Measurements from ENCODE around the gene ENDOV. TPM values are rescaled to one million over a fixed set of nuclear protein-coding genes. Genes with fewer than 3 reads are reported as not detected.

Gene ENDOV
- total RNA-seq, 1 experiment from 2014 or later: 33.2 TPM

GRCh38 chr17:80473701-80474100 lies 58.7 kb downstream of the ENDOV start:
- no TSS peak for BruUV-seq (replicated peaks)
- TF ChIP-seq, protein P1, sequence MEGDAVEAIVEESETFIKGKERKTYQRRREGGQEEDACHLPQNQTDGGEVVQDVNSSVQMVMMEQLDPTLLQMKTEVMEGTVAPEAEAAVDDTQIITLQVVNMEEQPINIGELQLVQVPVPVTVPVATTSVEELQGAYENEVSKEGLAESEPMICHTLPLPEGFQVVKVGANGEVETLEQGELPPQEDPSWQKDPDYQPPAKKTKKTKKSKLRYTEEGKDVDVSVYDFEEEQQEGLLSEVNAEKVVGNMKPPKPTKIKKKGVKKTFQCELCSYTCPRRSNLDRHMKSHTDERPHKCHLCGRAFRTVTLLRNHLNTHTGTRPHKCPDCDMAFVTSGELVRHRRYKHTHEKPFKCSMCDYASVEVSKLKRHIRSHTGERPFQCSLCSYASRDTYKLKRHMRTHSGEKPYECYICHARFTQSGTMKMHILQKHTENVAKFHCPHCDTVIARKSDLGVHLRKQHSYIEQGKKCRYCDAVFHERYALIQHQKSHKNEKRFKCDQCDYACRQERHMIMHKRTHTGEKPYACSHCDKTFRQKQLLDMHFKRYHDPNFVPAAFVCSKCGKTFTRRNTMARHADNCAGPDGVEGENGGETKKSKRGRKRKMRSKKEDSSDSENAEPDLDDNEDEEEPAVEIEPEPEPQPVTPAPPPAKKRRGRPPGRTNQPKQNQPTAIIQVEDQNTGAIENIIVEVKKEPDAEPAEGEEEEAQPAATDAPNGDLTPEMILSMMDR (IDR thresholded peaks at IDR 0.05; ENCODE audit: unreplicated experiment): no peak
- peaks cover 9% of the 10 kb centered on the region for H3K4me1 Mint-ChIP-seq (ENCODE audit: low read depth, unreplicated experiment)
- CTCF ChIA-PET: interaction anchor here (0.6 kb wide), 1 partner anchor 101 kb away, joined by 6 read pairs; no protein-coding TSS in a partner anchor
- intact Hi-C loops (cut with micrococcal nuclease; ENCODE audit: unreplicated experiment): no loop called here
- no peaks in the 10 kb centered on the region for H3K9me3 Mint-ChIP-seq (ENCODE audit: low read depth, unreplicated experiment)
- H3K27me3 Mint-ChIP-seq (ENCODE audit: unreplicated experiment): peaks cover 74% of the 10 kb centered on the region
- no peak for DNase-seq
- peaks cover 6% of the 10 kb centered on the region for H3K36me3 Mint-ChIP-seq (ENCODE audit: insufficient read depth, unreplicated experiment)
- H3K4me3 Mint-ChIP-seq (ENCODE audit: low read depth, unreplicated experiment): no peak overlapping the region
- H3K27ac Mint-ChIP-seq (ENCODE audit: unreplicated experiment): no peak overlapping the region

- H3K27ac Mint-ChIP-seq (ENCODE audit: unreplicated experiment): no peak overlapping the region
- BruUV-seq (replicated peaks): no TSS peak
- no peak for DNase-seq
- H3K27me3 Mint-ChIP-seq (ENCODE audit: unreplicated experiment): peaks cover 74% of the 10 kb centered on the region
- no peaks in the 10 kb centered on the region for H3K9me3 Mint-ChIP-seq (ENCODE audit: low read depth, unreplicated experiment)
- TF ChIP-seq, protein P1 (IDR thresholded peaks at IDR 0.05; ENCODE audit: unreplicated experiment): no peak
- CTCF ChIA-PET: no interaction called here
- H3K36me3 Mint-ChIP-seq (ENCODE audit: insufficient read depth, unreplicated experiment): peaks cover 6% of the 10 kb centered on the region
- intact Hi-C loops (cut with micrococcal nuclease; ENCODE audit: unreplicated experiment): no loop called here
- H3K4me1 Mint-ChIP-seq (ENCODE audit: low read depth, unreplicated experiment): peaks cover 9% of the 10 kb centered on the region
- peak overlapping the region; percentile 55 for H3K4me3 Mint-ChIP-seq (ENCODE audit: low read depth, unreplicated experiment)
Measured at GRCh38 chr17:80474231-80474960, 59.4 kb downstream of the ENDOV start.

- H3K9me3 Mint-ChIP-seq (ENCODE audit: low read depth, unreplicated experiment): no peaks in the 10 kb centered on the region
- TF ChIP-seq, protein P1 (IDR thresholded peaks at IDR 0.05; ENCODE audit: unreplicated experiment): no peak
- peaks cover 74% of the 10 kb centered on the region for H3K27me3 Mint-ChIP-seq (ENCODE audit: unreplicated experiment)
- no TSS peak for BruUV-seq (replicated peaks)
- peak overlapping the region; percentile 55 for H3K4me3 Mint-ChIP-seq (ENCODE audit: low read depth, unreplicated experiment)
- H3K36me3 Mint-ChIP-seq (ENCODE audit: insufficient read depth, unreplicated experiment): peaks cover 6% of the 10 kb centered on the region
- no peak for DNase-seq
- CTCF ChIA-PET: interaction anchor here (1.0 kb wide), 1 partner anchor 11 kb away, joined by 3 read pairs; no protein-coding TSS in a partner anchor
- H3K4me1 Mint-ChIP-seq (ENCODE audit: low read depth, unreplicated experiment): peaks cover 9% of the 10 kb centered on the region
- intact Hi-C loops (cut with micrococcal nuclease; ENCODE audit: unreplicated experiment): no loop called here
- H3K27ac Mint-ChIP-seq (ENCODE audit: unreplicated experiment): no peak overlapping the region
Measured at GRCh38 chr17:80474961-80475909, 60.3 kb downstream of the ENDOV start.

DNA sequence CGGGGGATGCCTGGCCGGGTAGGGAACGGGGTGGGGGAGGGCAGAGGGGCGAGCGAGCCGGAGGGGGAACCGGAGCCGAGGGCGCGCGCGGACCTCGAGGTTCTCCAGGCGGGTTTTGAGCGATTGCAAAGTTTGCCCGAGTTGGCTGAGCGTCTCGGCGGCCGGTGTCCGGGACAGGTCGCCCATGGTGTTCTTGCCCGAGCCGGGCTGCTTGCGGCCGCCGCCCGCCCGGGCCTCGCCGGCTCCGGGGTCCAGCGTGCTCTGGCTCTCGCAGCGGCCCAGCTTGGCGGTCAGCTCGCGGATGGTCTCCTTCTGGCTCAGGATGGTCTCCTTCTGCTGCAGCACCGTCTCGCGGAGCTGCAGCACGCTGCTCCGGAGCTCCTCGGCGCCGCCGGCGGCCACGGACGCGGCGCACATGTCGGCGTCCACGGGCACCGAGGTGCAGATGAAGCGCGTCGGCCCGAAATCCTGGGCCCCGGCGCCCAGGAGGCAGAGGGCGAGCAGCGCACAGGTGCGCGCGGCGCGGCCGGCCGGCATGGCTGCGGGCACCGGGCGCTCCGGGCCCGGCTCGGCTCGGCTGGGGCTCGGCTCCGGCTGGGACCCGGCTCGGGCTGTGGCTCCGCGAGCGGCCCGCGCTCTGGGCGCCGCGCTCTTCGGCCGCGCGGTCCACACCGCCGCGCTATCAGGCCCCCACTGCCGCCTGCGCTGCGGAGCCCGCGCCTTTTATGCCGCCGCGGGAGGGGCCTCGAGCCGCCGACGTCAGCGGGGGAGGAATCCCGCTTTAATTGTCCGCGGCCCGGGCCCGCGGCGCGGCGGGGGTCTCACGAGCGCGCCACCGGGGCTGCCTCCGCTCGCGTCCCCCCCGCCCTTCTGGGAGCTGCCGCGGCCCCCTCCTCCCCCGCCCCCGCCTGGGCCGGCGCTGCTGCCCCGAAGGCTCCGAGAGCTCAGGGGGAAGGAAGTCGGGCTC lies 61.2 kb downstream of the ENDOV start, which contains the start of gene NPTX1:
Gene NPTX1 (minus strand): TSS at position 698 of the 967 bp plus-strand sequence. CDS start 161 bp downstream, at position 537.
- peaks cover 74% of the 10 kb centered on the region for H3K27me3 Mint-ChIP-seq (ENCODE audit: unreplicated experiment)
- CTCF ChIA-PET: interaction anchor here (1.0 kb wide), 1 partner anchor 12 kb away, joined by 3 read pairs; no protein-coding TSS in a partner anchor
- TF ChIP-seq, protein P1 (IDR thresholded peaks at IDR 0.05; ENCODE audit: unreplicated experiment): no peak
- intact Hi-C loops (cut with micrococcal nuclease; ENCODE audit: unreplicated experiment): no loop called here
- peaks cover 14% of the 10 kb centered on the region for H3K4me1 Mint-ChIP-seq (ENCODE audit: low read depth, unreplicated experiment)
- peaks cover 6% of the 10 kb centered on the region for H3K36me3 Mint-ChIP-seq (ENCODE audit: insufficient read depth, unreplicated experiment)
- no peaks in the 10 kb centered on the region for H3K9me3 Mint-ChIP-seq (ENCODE audit: low read depth, unreplicated experiment)
- H3K27ac Mint-ChIP-seq (ENCODE audit: unreplicated experiment): no peak within 1 kb of the TSS
- H3K4me3 Mint-ChIP-seq (ENCODE audit: low read depth, unreplicated experiment): peak within 1 kb of the TSS; percentile 55
- DNase-seq: no peak
- no TSS peak for BruUV-seq (replicated peaks)
